NOMO-1 treated with dmso at 0.1 percent for 144 hours (cell line): ENCODE measurements around the gene ZNF282.

Experiments
- DNase-seq: peaks from one replicate; lab custom pipeline; 2025; ENCODE audit not compliant: unreplicated experiment; lab: John Stamatoyannopoulos, UW

ZNF282 gene

GRCh38 chr7:149195180-149196150, at the start of gene ZNF282:
Gene ZNF282 (plus strand): TSS chr7:149195546. CDS start chr7:149195590, 44 bp downstream.
- peak; percentile 41 for DNase-seq

- peak; percentile 50 for DNase-seq
Measured at GRCh38 chr7:149147072-149147751, 48.1 kb upstream of the ZNF282 start, which contains the start of gene ZNF398. Gene ZNF398 (plus strand): TSS chr7:149147453. CDS start chr7:149147743, 290 bp downstream.

GRCh38 chr7:149147752-149148653, 47.3 kb upstream of the ZNF282 start:
- no peak for DNase-seq

- DNase-seq, result no peak
Measured at GRCh38 chr7:149150981-149151380, 44.4 kb upstream of the ZNF282 start.

GRCh38 chr7:149153346-149153745, 42.0 kb upstream of the ZNF282 start:
- no peak for DNase-seq

- DNase-seq, result no peak
Measured at GRCh38 chr7:149154056-149154455, 41.3 kb upstream of the ZNF282 start.

- no peak for DNase-seq
Measured at GRCh38 chr7:149156898-149157297, 38.4 kb upstream of the ZNF282 start.

GRCh38 chr7:149161241-149161848, 34.0 kb upstream of the ZNF282 start:
- no peak for DNase-seq

- DNase-seq, result no peak
Measured at GRCh38 chr7:149166142-149166541, 29.2 kb upstream of the ZNF282 start.

GRCh38 chr7:149166630-149167352, 28.6 kb upstream of the ZNF282 start:
- no peak for DNase-seq

- DNase-seq, result no peak
Measured at GRCh38 chr7:149171892-149172533, 23.3 kb upstream of the ZNF282 start.

GRCh38 chr7:149172534-149172920, 22.8 kb upstream of the ZNF282 start:
- DNase-seq, result no peak

GRCh38 chr7:149175150-149175549, 20.2 kb upstream of the ZNF282 start:
- no peak for DNase-seq

- no peak for DNase-seq
Measured at GRCh38 chr7:149179241-149179640, 16.1 kb upstream of the ZNF282 start.

GRCh38 chr7:149180722-149181449, 14.5 kb upstream of the ZNF282 start:
- no peak for DNase-seq

- DNase-seq, result no peak
Measured at GRCh38 chr7:149181450-149181790, 13.9 kb upstream of the ZNF282 start.

- DNase-seq, result no peak
Measured at GRCh38 chr7:149184274-149184673, 11.1 kb upstream of the ZNF282 start.

GRCh38 chr7:149188213-149188612, 7.1 kb upstream of the ZNF282 start:
- no peak for DNase-seq
